H54 (cell line): ENCODE data around the gene BHMT.

Experiments
- DNase-seq: peaks from one replicate; pipeline ENCODE4 v3.0.0; 2011; ENCODE audit warnings: low spot score, mixed read lengths; ENCODE audit not compliant: insufficient read length
- FAIRE-seq: peaks from 3 replicates; lab custom pipeline; 2011; peaks lifted over from hg19 to GRCh38; lab: Jason Lieb, UNC
- POLR2A ChIP-seq: IDR thresholded peaks from 2 replicates; pipeline ENCODE4 v1.6.1; 2011; ENCODE audit warnings: low read depth, mild to moderate bottlenecking, low read length

Gene BHMT, protein sequence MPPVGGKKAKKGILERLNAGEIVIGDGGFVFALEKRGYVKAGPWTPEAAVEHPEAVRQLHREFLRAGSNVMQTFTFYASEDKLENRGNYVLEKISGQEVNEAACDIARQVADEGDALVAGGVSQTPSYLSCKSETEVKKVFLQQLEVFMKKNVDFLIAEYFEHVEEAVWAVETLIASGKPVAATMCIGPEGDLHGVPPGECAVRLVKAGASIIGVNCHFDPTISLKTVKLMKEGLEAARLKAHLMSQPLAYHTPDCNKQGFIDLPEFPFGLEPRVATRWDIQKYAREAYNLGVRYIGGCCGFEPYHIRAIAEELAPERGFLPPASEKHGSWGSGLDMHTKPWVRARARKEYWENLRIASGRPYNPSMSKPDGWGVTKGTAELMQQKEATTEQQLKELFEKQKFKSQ

GRCh38 chr5:79111387-79111959 is at the start of gene BHMT:
Gene BHMT (plus strand): TSS chr5:79111809. CDS start chr5:79111886, 77 bp downstream.
- TF ChIP-seq POLR2A: no peak
- DNase-seq: no peak
- no peak for FAIRE-seq

GRCh38 chr5:79062436-79062835 is 49.2 kb upstream of the BHMT start:
- no peak for TF ChIP-seq POLR2A
- no peak for FAIRE-seq

DNA sequence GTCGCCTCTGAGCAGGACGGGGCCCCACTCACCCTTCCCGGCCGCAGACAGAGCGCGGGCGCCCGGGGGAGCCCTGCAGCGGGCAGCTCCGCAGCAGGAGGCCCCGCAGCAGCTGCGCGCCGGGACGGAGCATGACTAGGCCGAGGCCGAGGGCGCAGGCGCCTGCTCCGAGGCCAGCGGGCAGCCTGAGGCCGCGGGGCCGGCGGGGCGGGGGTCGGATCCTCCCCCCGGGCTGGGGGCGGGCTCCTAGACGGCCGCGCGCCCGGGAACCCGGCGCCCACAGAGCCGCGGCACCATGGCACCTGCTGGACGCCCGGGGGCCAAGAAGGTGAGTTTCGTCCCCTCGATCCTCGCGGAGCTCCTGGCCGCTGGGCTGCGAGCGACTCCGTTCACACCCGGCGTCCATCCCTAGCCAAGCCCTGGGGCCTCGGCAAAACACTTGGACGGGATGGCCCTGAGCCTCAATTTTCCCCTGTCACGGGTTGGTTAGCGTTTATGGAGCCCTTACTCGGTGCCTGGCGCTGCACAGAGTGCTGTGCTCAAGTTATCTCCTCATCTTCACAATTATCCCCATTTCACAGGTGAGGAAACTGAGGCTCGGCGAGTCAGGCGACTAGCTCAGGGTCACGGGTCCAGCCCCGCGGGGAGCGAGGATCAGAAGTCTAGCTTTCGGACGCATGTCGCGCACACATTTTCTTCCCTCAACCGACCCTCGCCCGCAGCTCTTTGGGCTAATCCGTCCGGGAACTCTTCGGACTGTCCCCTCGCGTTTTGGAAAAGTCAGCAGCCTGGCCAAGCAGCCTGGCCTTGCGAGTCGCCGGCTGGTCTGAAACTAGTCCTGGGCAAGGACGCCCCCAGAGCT is 41.9 kb upstream of the BHMT start, which contains the start of the genes BHMT2 and DMGDH:
Gene BHMT2 (plus strand): TSS at position 280 of the 862 bp plus-strand sequence. CDS start 16 bp downstream, at position 296.
Gene DMGDH (minus strand): TSS at position 187 of the 862 bp plus-strand sequence. CDS start 54 bp downstream, at position 133.
- DNase-seq: no peak
- no peak for TF ChIP-seq POLR2A
- no peak for FAIRE-seq

More at GRCh38 chr5:79062436-79062835, 49.2 kb upstream of the BHMT start:
- no peak for DNase-seq

DNA sequence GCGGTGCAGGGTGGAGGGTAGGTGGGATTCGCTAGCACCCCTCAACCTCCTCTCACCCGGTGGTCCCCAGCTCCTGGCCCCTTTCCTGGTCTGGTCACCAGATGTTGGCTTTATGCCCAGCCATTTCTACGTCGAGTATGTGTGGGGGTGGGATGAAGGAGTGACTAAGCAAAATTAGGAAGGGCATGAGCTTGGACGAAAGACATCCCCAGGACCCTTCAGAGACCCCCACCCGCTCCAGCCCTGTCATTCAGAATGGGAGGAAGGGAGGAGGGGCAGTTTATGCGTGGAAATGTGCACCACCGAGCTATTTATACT is 41.3 kb upstream of the BHMT start:
- DNase-seq: no peak
- no peak for FAIRE-seq
- TF ChIP-seq POLR2A: no peak

GRCh38 chr5:79074641-79075040 is 37.0 kb upstream of the BHMT start:
- no peak for TF ChIP-seq POLR2A
- FAIRE-seq: no peak
- DNase-seq: peak; percentile 27

GRCh38 chr5:79075646-79076426 is 35.8 kb upstream of the BHMT start:
- TF ChIP-seq POLR2A: no peak
- DNase-seq (no peak), FAIRE-seq (no peak)

GRCh38 chr5:79076819-79077218 is 34.8 kb upstream of the BHMT start:
- FAIRE-seq: no peak
- TF ChIP-seq POLR2A: no peak
- no peak for DNase-seq

DNA sequence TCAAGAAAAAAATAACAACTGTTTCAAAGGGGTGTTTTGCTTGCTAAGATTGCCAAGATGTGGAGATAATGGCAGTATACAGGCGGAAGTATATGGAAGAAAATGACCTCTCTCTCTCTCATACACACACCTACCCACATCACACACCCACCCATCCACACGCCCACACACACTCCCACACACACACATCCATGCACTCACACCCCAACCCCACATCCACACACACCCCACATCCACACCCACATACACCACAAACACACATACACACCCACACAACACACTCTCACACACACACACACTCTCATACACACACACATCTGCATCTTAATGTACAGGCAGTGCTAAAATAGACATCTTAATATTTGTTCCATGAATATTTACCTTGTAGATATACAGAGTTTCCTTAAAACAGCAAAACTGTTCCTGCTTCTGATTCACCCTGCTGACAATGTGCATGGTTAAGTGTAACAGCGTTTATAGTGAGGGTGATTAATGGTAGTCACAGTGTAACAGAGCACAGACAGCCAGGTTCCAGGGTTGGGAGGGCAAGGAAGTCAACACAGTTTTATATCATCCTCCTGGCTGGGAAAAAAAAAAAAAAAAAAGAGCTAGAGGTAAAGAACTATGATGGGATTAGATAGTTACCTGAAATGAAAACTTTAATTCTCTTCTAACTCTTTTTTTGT is 33.8 kb upstream of the BHMT start:
- FAIRE-seq: no peak
- no peak for DNase-seq
- TF ChIP-seq POLR2A: no peak

DNA sequence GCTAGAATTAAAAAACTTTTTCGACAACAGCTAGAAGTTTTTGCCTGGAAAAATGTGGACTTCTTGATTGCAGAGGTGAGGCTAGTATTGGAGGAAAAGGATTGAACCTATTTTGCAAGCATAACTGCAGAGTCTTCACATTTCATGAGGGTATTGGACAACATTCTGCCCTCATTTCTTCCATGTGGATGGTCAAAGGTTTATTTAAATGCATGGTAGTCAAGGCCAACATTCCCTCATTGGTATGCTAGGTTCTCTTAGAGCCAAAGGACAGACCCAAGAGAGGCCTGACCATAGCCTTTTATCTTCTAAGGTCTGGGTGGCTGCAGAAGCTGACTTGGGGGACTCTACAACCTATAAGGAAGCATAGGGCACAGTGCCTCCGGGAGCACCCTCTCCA is 30.8 kb upstream of the BHMT start:
- no peak for TF ChIP-seq POLR2A
- DNase-seq: no peak
- no peak for FAIRE-seq

DNA sequence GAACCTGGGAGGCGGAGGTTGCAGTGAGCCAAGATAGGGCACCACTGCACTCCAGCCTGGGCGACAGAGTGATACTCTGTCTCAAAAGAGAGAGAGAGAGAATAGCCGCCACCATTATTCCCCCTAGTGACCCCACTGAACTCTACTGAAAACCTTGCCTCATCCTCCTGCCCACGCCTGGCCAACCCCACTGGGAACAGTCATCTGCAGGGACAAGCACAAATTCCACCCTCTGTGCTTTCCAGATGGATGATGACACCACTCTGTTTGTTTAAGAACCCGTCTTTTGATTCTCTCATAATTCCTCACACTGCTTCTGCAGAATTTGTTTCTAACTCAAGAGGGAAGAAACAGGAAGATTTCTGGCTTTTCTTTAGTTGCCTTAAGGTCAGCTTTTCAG is 29.8 kb upstream of the BHMT start:
- TF ChIP-seq POLR2A: no peak
- DNase-seq: no peak
- FAIRE-seq: no peak

DNA sequence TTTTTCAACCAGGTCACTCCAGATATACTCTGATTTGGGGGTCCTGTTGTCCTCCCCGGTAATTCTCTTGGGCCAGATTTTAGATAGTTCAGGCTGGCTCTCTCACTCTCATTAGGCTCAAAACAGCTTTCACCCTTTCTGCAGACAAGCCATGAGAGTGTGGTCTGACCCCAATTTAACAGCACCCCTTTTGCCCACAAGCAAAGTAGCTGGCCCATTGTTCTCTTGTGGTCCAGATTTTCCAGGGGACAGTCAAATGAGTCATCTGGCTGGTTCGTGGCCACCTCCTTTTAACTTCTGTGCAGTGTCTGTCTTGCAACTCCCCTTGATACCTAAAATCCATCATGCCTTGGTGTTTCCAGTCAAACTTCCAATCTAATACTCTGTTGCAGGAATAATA is 25.5 kb upstream of the BHMT start:
- FAIRE-seq (no peak), DNase-seq (no peak)
- TF ChIP-seq POLR2A: no peak

DNA sequence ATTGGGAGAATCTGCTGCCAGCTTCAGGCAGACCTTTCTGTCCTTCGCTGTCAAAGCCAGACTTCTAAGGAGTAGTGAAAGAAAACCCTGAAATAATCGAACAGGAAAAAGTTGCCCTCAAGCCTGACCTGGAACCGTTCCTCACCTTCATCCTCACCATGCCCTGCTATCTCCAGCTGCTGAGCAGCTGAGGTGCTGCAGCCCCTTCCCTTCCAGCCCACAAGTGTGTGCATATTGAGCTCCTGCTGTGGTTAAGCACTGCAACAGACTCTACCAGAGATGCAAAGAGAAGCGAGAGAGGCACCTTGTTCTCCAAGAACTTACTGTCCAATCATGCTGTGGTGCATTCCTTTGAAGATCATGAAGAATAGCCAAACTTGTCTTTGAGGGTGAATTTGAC is 23.1 kb upstream of the BHMT start:
- TF ChIP-seq POLR2A: no peak
- no peak for DNase-seq
- FAIRE-seq: no peak

DNA sequence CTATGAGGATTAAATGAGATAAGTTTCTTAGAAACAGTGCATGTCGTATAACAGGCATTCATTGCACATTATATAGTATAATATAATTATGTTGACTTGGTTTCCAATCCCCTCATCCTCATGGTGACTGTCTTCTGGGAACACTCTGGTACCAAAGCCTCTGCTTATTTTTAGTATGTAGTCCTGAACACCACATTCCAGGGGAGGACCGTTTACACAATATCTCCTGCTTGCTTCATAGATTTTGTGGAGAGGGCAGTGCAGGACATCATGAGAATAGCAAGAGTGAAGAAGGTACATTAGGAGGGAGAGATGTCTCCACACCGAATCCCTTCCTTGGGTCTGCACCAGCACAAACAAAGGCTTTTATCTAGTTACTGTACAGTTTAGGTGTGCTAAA is 20.5 kb upstream of the BHMT start:
- no peak for DNase-seq
- FAIRE-seq: no peak
- TF ChIP-seq POLR2A: no peak
